Measurements from ENCODE around the gene H2BK1. TPM values are rescaled to one million over a fixed set of nuclear protein-coding genes. Genes with fewer than 3 reads are reported as not detected.

Gene H2BK1
- polyA plus RNA-seq, 3 donors = not detected

- H3K27me3 Mint-ChIP-seq (ENCODE audit: low read depth in 3 of 3) = peaks cover 7 to 36% (median 10%) of the 10 kb centered on the region in 3 donors
- H3K27me3 ChIP-seq (ENCODE audit: control insufficient read depth in 2 of 2, insufficient read depth in 2 of 2, low read length in 2 of 2) = peaks cover 0 to 12% of the 10 kb centered on the region in 2 donors
- H3K36me3 Mint-ChIP-seq = no peaks in the 10 kb centered on the region
- H3K9ac ChIP-seq (ENCODE audit: insufficient read depth, low read length, poor library complexity, severe bottlenecking) = no peak overlapping the region
- H3K4me3 Mint-ChIP-seq = no peak overlapping the region
- no peak overlapping the region for H3K27ac ChIP-seq (ENCODE audit: low read depth in 1 of 2, low read length in 2 of 2)
- no peak overlapping the region for H3K4me2 ChIP-seq (replicated peaks; ENCODE audit: extremely low read depth, low read length, poor library complexity, severe bottlenecking)
- H3K9me3 Mint-ChIP-seq = peaks cover 6 to 11% (median 8%) of the 10 kb centered on the region in 7 donors
- TF ChIP-seq CTCF (IDR thresholded peaks at IDR 0.05) = no peak
- no peaks in the 10 kb centered on the region for H3K36me3 ChIP-seq (replicated peaks in 1 of 2; ENCODE audit: control insufficient read depth in 1 of 2, insufficient read depth in 2 of 2, low read length in 2 of 2)
- H3K27ac Mint-ChIP-seq = no peak overlapping the region
- H3K4me3 ChIP-seq (replicated peaks in 1 of 3; ENCODE audit: low read depth in 2 of 3, low read length in 3 of 3) = no peak overlapping the region
- intact Hi-C loops (cut with micrococcal nuclease) = no loop called here
- no peaks in the 10 kb centered on the region for H3K79me2 ChIP-seq (ENCODE audit: insufficient read depth, low read length)
- DNase-seq = no peak
- 94% methylated on average over 2 of the region's 2 CpGs for WGBS (ENCODE audit: insufficient coverage)
- H2AFZ ChIP-seq (ENCODE audit: insufficient read depth, low read depth, low read length, poor library complexity, severe bottlenecking) = no peak overlapping the region
- no peaks in the 10 kb centered on the region for H3K4me1 ChIP-seq (ENCODE audit: control insufficient read depth in 1 of 2, insufficient read depth in 2 of 2, low read length in 2 of 2)
- H3K4me1 Mint-ChIP-seq = peaks cover 4% of the 10 kb centered on the region
- H3K9me3 ChIP-seq (replicated peaks in 1 of 2; ENCODE audit: control insufficient read depth in 1 of 2, insufficient read depth in 1 of 2, low read length in 2 of 2) = peaks cover 4 to 10% of the 10 kb centered on the region in 2 donors
- no peaks in the 10 kb centered on the region for H4K20me1 ChIP-seq (ENCODE audit: insufficient read depth, low read length)
Observed at GRCh38 chr7:151178831-151179230, 31.5 kb downstream of the H2BK1 start.

GRCh38 chr7:151178236-151178635, 32.1 kb downstream of the H2BK1 start:
- no peak overlapping the region for H2AFZ ChIP-seq (ENCODE audit: insufficient read depth, low read depth, low read length, poor library complexity, severe bottlenecking)
- H3K9me3 ChIP-seq (replicated peaks in 1 of 2; ENCODE audit: control insufficient read depth in 1 of 2, insufficient read depth in 1 of 2, low read length in 2 of 2) = peaks cover 4 to 15% of the 10 kb centered on the region in 2 donors
- peaks cover 10 to 17% (median 14%) of the 10 kb centered on the region in 7 donors for H3K9me3 Mint-ChIP-seq
- DNase-seq = no peak
- H3K9ac ChIP-seq (ENCODE audit: insufficient read depth, low read length, poor library complexity, severe bottlenecking) = no peak overlapping the region
- H3K27me3 Mint-ChIP-seq (ENCODE audit: low read depth in 3 of 3) = peaks cover 11 to 39% (median 13%) of the 10 kb centered on the region in 3 donors
- H3K27me3 ChIP-seq (ENCODE audit: control insufficient read depth in 2 of 2, insufficient read depth in 2 of 2, low read length in 2 of 2) = peaks cover 0 to 13% of the 10 kb centered on the region in 2 donors
- no peak overlapping the region for H3K4me2 ChIP-seq (replicated peaks; ENCODE audit: extremely low read depth, low read length, poor library complexity, severe bottlenecking)
- no peak overlapping the region for H3K27ac ChIP-seq (ENCODE audit: low read depth in 1 of 2, low read length in 2 of 2)
- no peaks in the 10 kb centered on the region for H3K36me3 ChIP-seq (replicated peaks in 1 of 2; ENCODE audit: control insufficient read depth in 1 of 2, insufficient read depth in 2 of 2, low read length in 2 of 2)
- H3K4me1 Mint-ChIP-seq = peaks cover 4% of the 10 kb centered on the region
- H3K36me3 Mint-ChIP-seq = no peaks in the 10 kb centered on the region
- 93% methylated on average over 9 of the region's 9 CpGs for WGBS (ENCODE audit: insufficient coverage)
- H3K4me1 ChIP-seq (ENCODE audit: control insufficient read depth in 1 of 2, insufficient read depth in 2 of 2, low read length in 2 of 2) = no peaks in the 10 kb centered on the region
- no peaks in the 10 kb centered on the region for H3K79me2 ChIP-seq (ENCODE audit: insufficient read depth, low read length)
- H3K27ac Mint-ChIP-seq = no peak overlapping the region
- H3K4me3 Mint-ChIP-seq = peak overlapping the region in 1 of 2 donors; percentile 32
- no peak overlapping the region for H3K4me3 ChIP-seq (replicated peaks in 1 of 3; ENCODE audit: low read depth in 2 of 3, low read length in 3 of 3)
- H4K20me1 ChIP-seq (ENCODE audit: insufficient read depth, low read length) = no peaks in the 10 kb centered on the region
- intact Hi-C loops (cut with micrococcal nuclease) = no loop called here
- no peak for TF ChIP-seq CTCF (IDR thresholded peaks at IDR 0.05)

Data from CD14-positive monocyte (primary cell).